Gastrocnemius medialis (tissue), 4 donors: ENCODE data around the gene CCDC9B. TPM values are rescaled to one million over a fixed set of nuclear protein-coding genes. Genes with fewer than 3 reads are reported as not detected.

Experiments used
- ATAC-seq, 2 donors: fragments of 150-250 bp; one replicate each; pipeline ENCODE4 v1.9.1; 2016
- DNase-seq, 2 donors: peaks; one replicate each; pipeline ENCODE4 v3.0.0-alpha.2; 2019
- H3K27ac ChIP-seq, 4 donors: fragments of 200-600 bp; sonication (generic); 1 replicate in 1 of 4; 2 replicates in 3 of 4; pipeline ENCODE4 v1.5.1; 2016 to 2018; ENCODE audit warnings: mild to moderate bottlenecking in 2 of 4, moderate library complexity in 1 of 4
- H3K27me3 ChIP-seq, 3 donors: fragments of 200-600 bp; sonication (generic) in 2 of 3; 1 replicate in 1 of 3; 2 replicates in 2 of 3; pipeline versions ENCODE4 v1.5.1 to v1.6.0; 2016 to 2019; ENCODE audit warnings: mild to moderate bottlenecking in 1 of 3, moderate library complexity in 1 of 3
- H3K36me3 ChIP-seq, 2 donors: fragments of 200-600 bp; sonication (generic) in 1 of 2; one replicate each; pipeline ENCODE4 v1.5.1; 2017 to 2018
- H3K4me1 ChIP-seq, 2 donors: fragments of 200-600 bp; sonication (generic) in 1 of 2; one replicate each; pipeline ENCODE4 v1.5.1; 2016 to 2017; ENCODE audit warnings: mild to moderate bottlenecking in 2 of 2
- H3K4me3 ChIP-seq, 4 donors: fragments of 200-600 bp; sonication (generic) in 3 of 4; 1 replicate in 1 of 4; 2 replicates in 3 of 4; pipeline ENCODE4 v1.5.1; 2016 to 2019; ENCODE audit warnings: mild to moderate bottlenecking in 2 of 4
- H3K9me3 ChIP-seq, 3 donors: fragments of 200-600 bp; sonication (generic) in 2 of 3; 1 replicate in 1 of 3; 2 replicates in 2 of 3; pipeline ENCODE4 v1.5.1; 2016 to 2019
- POLR2A ChIP-seq, 2 donors: fragments of 450-650 bp; IDR thresholded peaks; one replicate each; pipeline ENCODE4 v1.6.1; 2017; ENCODE audit warnings: antibody characterized with exemption in 2 of 2, mild to moderate bottlenecking in 2 of 2, moderate library complexity in 2 of 2
- in situ Hi-C, 4 donors: fragments of 200-750 bp; cut with MboI; loops; one replicate each; pipeline versions ENCODE4 v1.15.0 to v1.8.0; 2017; ENCODE audit warnings: low sequenced_read_pairs in 4 of 4
- intact Hi-C: fragments of 100-400 bp; cut with DNase I; formaldehyde crosslinking; loops from one replicate; pipeline ENCODE4 v1.15.1; 2023; ENCODE audit warnings: low total_unique reads
- total RNA-seq, 4 donors: library from RNA; depleted of rRNA; stranded (reverse); fragments of >200 nt; gene quantifications; one replicate each; pipeline versions ENCODE4 v1.1.0 to v1.2.3, GENCODE V29; 2016
- TF ChIP-seq, protein P1 (sequence below), 5 experiments: fragments of 450-650 bp in 3 of 5; fragments of 200-600 bp in 2 of 5; sonication (generic) in 2 of 5; IDR thresholded peaks in 4 of 5; conservative IDR thresholded peaks in 1 of 5; 1 replicate in 4 of 5; 2 replicates in 1 of 5; pipeline ENCODE4 v1.5.1; 2016 to 2019; ENCODE audit warnings: antibody characterized with exemption in 5 of 5, mild to moderate bottlenecking in 3 of 5, moderate library complexity in 3 of 5

Gene CCDC9B
- total RNA-seq, 4 donors from 2014 or later: 14.4 to 55.1 (median 20.5) TPM

GRCh38 chr15:40330368-40330836 lies 10.3 kb downstream of the CCDC9B start:
- in situ Hi-C loops (no loop called here), intact Hi-C loops (no loop called here)
- H3K4me3 ChIP-seq: no peak overlapping the region
- no peaks in the 10 kb centered on the region for H3K9me3 ChIP-seq
- H3K27ac ChIP-seq: no peak overlapping the region
- ATAC-seq (peak in 1 of 2 donors; percentile 17), DNase-seq (no peak)
- TF ChIP-seq, protein P1, sequence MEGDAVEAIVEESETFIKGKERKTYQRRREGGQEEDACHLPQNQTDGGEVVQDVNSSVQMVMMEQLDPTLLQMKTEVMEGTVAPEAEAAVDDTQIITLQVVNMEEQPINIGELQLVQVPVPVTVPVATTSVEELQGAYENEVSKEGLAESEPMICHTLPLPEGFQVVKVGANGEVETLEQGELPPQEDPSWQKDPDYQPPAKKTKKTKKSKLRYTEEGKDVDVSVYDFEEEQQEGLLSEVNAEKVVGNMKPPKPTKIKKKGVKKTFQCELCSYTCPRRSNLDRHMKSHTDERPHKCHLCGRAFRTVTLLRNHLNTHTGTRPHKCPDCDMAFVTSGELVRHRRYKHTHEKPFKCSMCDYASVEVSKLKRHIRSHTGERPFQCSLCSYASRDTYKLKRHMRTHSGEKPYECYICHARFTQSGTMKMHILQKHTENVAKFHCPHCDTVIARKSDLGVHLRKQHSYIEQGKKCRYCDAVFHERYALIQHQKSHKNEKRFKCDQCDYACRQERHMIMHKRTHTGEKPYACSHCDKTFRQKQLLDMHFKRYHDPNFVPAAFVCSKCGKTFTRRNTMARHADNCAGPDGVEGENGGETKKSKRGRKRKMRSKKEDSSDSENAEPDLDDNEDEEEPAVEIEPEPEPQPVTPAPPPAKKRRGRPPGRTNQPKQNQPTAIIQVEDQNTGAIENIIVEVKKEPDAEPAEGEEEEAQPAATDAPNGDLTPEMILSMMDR (IDR thresholded peaks at IDR 0.05 in 4 of 5, conservative IDR thresholded peaks at IDR 0.05 in 1 of 5): no peak
- TF ChIP-seq POLR2A (IDR thresholded peaks at IDR 0.05): no peak
- peaks cover 0 to 10% of the 10 kb centered on the region in 2 donors for H3K36me3 ChIP-seq
- no peaks in the 10 kb centered on the region for H3K27me3 ChIP-seq
- H3K4me1 ChIP-seq: peaks cover 30 to 40% of the 10 kb centered on the region in 2 donors

GRCh38 chr15:40329804-40330203 lies 10.9 kb downstream of the CCDC9B start:
- in situ Hi-C loops: no loop called here
- no peak for TF ChIP-seq POLR2A (IDR thresholded peaks at IDR 0.05)
- TF ChIP-seq, protein P1 (IDR thresholded peaks at IDR 0.05 in 4 of 5, conservative IDR thresholded peaks at IDR 0.05 in 1 of 5): no peak
- no peaks in the 10 kb centered on the region for H3K27me3 ChIP-seq
- intact Hi-C loops: no loop called here
- no peak overlapping the region for H3K4me3 ChIP-seq
- H3K9me3 ChIP-seq: no peaks in the 10 kb centered on the region
- peaks cover 31 to 40% of the 10 kb centered on the region in 2 donors for H3K4me1 ChIP-seq
- no peak for ATAC-seq
- peaks cover 0 to 8% of the 10 kb centered on the region in 2 donors for H3K36me3 ChIP-seq
- DNase-seq: no peak
- no peak overlapping the region for H3K27ac ChIP-seq

- ATAC-seq: no peak
- Histone ChIP-seq H3K36me3 (peaks cover 0 to 8% of the 10 kb centered on the region in 2 donors), H3K4me3 (no peak overlapping the region), H3K9me3 (no peaks in the 10 kb centered on the region), H3K4me1 (peaks cover 29 to 34% of the 10 kb centered on the region in 2 donors), H3K27ac (no peak overlapping the region), H3K27me3 (no peaks in the 10 kb centered on the region)
- in situ Hi-C loops: no loop called here
- TF ChIP-seq, protein P1 (IDR thresholded peaks at IDR 0.05 in 4 of 5, conservative IDR thresholded peaks at IDR 0.05 in 1 of 5): no peak
- TF ChIP-seq POLR2A (IDR thresholded peaks at IDR 0.05): no peak
- intact Hi-C loops: no loop called here
- DNase-seq: no peak
Measured at GRCh38 chr15:40328751-40329150, 12.0 kb downstream of the CCDC9B start.

GRCh38 chr15:40328176-40328575 lies 12.6 kb downstream of the CCDC9B start:
- H3K4me3 ChIP-seq: no peak overlapping the region
- TF ChIP-seq POLR2A (IDR thresholded peaks at IDR 0.05): no peak
- TF ChIP-seq, protein P1 (IDR thresholded peaks at IDR 0.05 in 4 of 5, conservative IDR thresholded peaks at IDR 0.05 in 1 of 5): no peak
- DNase-seq (no peak), ATAC-seq (no peak)
- peaks cover 0 to 8% of the 10 kb centered on the region in 2 donors for H3K36me3 ChIP-seq
- H3K27ac ChIP-seq: no peak overlapping the region
- intact Hi-C loops (no loop called here), in situ Hi-C loops (no loop called here)
- H3K9me3 ChIP-seq: no peaks in the 10 kb centered on the region
- H3K4me1 ChIP-seq: peaks cover 29 to 32% of the 10 kb centered on the region in 2 donors
- no peaks in the 10 kb centered on the region for H3K27me3 ChIP-seq

DNA sequence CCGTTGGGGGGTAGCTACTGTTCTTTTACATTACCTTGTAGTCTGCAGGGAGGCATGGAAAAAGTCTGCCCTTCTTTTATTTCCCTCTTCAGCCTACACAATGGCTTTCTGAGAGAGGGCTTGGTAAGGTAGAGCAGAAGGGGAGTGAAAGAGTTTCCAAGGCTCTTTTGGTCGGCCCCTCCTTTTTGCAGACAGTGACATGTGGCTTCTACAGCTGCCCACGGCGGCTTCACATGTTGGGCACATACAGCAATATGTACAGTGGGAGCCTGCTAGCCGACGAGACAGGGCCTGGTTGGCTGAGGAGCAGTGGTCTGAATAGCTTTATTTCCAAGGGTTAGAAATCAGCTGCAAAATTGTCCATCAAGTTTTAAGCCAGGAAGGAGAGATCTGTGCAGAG lies 13.3 kb downstream of the CCDC9B start:
- no peak for DNase-seq
- intact Hi-C loops: no loop called here
- Histone ChIP-seq H3K4me3 (no peak overlapping the region), H3K27me3 (no peaks in the 10 kb centered on the region), H3K9me3 (no peaks in the 10 kb centered on the region), H3K36me3 (peaks cover 0 to 8% of the 10 kb centered on the region in 2 donors), H3K27ac (no peak overlapping the region), H3K4me1 (peaks cover 28 to 35% of the 10 kb centered on the region in 2 donors)
- TF ChIP-seq, protein P1 (IDR thresholded peaks at IDR 0.05 in 4 of 5, conservative IDR thresholded peaks at IDR 0.05 in 1 of 5): no peak
- no peak for TF ChIP-seq POLR2A (IDR thresholded peaks at IDR 0.05)
- in situ Hi-C loops: no loop called here
- no peak for ATAC-seq
